Lower leg skin (tissue), 3 donors: ENCODE data around the gene GABARAPL1.

Experiments
- CTCF ChIP-seq, 3 donors: fragments of 450-650 bp; IDR thresholded peaks; one replicate each; pipeline ENCODE4 v1.5.1; 2016; ENCODE audit warnings: antibody characterized with exemption in 3 of 3, mild to moderate bottlenecking in 3 of 3, moderate library complexity in 2 of 3
- POLR2A ChIP-seq, 2 donors: fragments of 450-650 bp; IDR thresholded peaks; one replicate each; pipeline ENCODE4 v1.6.1; 2016 to 2017; ENCODE audit warnings: antibody characterized with exemption in 2 of 2, mild to moderate bottlenecking in 1 of 2, moderate library complexity in 1 of 2

- no peak for TF ChIP-seq CTCF (IDR thresholded peaks at IDR 0.05)
- no peak for TF ChIP-seq POLR2A (IDR thresholded peaks at IDR 0.05)
Measured at GRCh38 chr12:10179776-10180181, 32.9 kb upstream of the GABARAPL1 start.
